WTC11 (cell line): ENCODE data around the gene PPP2R2C.

Experiments
- CREB1 ChIP-seq: sonication (generic); formaldehyde crosslinking; IDR thresholded peaks from 2 replicates; pipeline ENCODE4 v1.8.0; 2023; ENCODE audit warnings: mild to moderate bottlenecking, missing genetic modification reagents
- CREM ChIP-seq: sonication (generic); formaldehyde crosslinking; IDR thresholded peaks from 2 replicates; pipeline ENCODE4 v1.8.1; 2022; ENCODE audit warnings: mild to moderate bottlenecking, missing genetic modification reagents, moderate library complexity
- SP1 ChIP-seq: sonication (generic); formaldehyde crosslinking; conservative IDR thresholded peaks from 2 replicates; pipeline ENCODE4 v1.8.1; 2022; ENCODE audit warnings: missing genetic modification reagents
- TF ChIP-seq, protein P1 (sequence below): sonication (generic); formaldehyde crosslinking; IDR thresholded peaks from 2 replicates; pipeline ENCODE4 v1.8.0; 2023; ENCODE audit warnings: missing genetic modification reagents

GRCh38 chr4:6449335-6449734 lies 23.1 kb downstream of the PPP2R2C start:
- TF ChIP-seq SP1, result no peak
- TF ChIP-seq CREB1 (CRISPR knock-in tag), result no peak
- TF ChIP-seq, protein P1, sequence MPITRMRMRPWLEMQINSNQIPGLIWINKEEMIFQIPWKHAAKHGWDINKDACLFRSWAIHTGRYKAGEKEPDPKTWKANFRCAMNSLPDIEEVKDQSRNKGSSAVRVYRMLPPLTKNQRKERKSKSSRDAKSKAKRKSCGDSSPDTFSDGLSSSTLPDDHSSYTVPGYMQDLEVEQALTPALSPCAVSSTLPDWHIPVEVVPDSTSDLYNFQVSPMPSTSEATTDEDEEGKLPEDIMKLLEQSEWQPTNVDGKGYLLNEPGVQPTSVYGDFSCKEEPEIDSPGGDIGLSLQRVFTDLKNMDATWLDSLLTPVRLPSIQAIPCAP, result no peak
- no peak for TF ChIP-seq CREM (CRISPR knock-in tag)
